Measurements from ENCODE around the gene TIMM8A. TPM values are rescaled to one million over a fixed set of nuclear protein-coding genes. Genes with fewer than 3 reads are reported as not detected.

The TIMM8A gene
- polyA plus RNA-seq, 1 experiment = 8.1 TPM

- H3K27me3 ChIP-seq (ENCODE audit: control insufficient read depth, insufficient read depth, low read length) = peaks cover 5% of the 10 kb centered on the region
- ChIA-PET CTCF (no interaction called here), POLR2A (no interaction called here)
- no peak overlapping the region for H3K27ac ChIP-seq (ENCODE audit: low read depth, low read length)
- DNase-seq (ENCODE audit: low read depth, low spot score) = no peak
- no peak overlapping the region for H3K4me3 ChIP-seq (ENCODE audit: low read depth, low read length)
- no peaks in the 10 kb centered on the region for H3K9me3 ChIP-seq (ENCODE audit: control insufficient read depth, insufficient read depth, low read length)
- no peak for TF ChIP-seq CTCF (IDR thresholded peaks at IDR 0.05; ENCODE audit: low read depth, low read length)
Observed at GRCh38 chrX:101386542-101386885, 38.0 kb upstream of the TIMM8A start.

DNA sequence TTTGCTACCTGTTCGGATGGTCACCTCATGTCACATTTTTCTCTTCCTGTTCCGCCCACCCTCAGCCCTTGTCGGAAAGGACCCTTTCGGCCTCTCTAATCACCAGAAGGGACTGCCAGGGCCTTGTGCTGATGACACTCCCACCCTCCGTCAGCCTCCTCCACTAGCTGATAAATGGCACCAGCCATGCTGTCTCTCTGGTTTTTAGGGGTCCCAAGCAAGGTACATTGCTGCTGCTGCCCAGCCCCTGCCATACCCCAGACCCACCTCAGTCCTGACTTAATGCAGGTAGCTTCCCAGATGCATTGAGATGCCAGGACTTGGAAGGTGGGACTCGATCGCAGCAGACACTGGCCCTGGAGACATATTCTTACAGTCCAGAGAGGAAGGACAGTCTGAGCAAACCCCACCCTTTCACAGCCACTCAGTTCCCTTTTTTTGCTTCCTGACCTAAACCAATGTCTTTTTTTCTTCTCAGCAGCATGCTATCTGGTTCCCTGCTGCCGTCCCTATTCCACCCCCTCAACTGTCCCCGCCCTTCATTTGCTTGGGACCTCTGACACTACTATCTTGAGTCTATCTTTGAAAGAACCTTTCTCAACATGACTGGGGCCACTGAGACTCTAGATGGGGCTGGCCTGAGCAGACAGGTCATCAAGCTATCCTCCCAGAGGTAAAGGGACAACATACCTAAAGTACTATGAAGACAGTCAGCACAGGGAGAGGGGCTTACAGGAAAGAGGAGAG lies 37.4 kb upstream of the TIMM8A start, which contains the start of gene BTK:
Gene BTK, minus strand, starts transcription at position 397 of the 747 bp plus-strand sequence. CDS start 10,907 bp downstream, outside the sequence.
- no peak for DNase-seq (ENCODE audit: low read depth, low spot score)
- no peak within 1 kb of the TSS for H3K27ac ChIP-seq (ENCODE audit: low read depth, low read length)
- CTCF ChIA-PET = no interaction called here
- POLR2A ChIA-PET = no interaction called here
- no peaks in the 10 kb centered on the region for H3K9me3 ChIP-seq (ENCODE audit: control insufficient read depth, insufficient read depth, low read length)
- no peak for TF ChIP-seq CTCF (IDR thresholded peaks at IDR 0.05; ENCODE audit: low read depth, low read length)
- H3K27me3 ChIP-seq (ENCODE audit: control insufficient read depth, insufficient read depth, low read length) = peaks cover 5% of the 10 kb centered on the region
- H3K4me3 ChIP-seq (ENCODE audit: low read depth, low read length) = no peak within 1 kb of the TSS

DNA sequence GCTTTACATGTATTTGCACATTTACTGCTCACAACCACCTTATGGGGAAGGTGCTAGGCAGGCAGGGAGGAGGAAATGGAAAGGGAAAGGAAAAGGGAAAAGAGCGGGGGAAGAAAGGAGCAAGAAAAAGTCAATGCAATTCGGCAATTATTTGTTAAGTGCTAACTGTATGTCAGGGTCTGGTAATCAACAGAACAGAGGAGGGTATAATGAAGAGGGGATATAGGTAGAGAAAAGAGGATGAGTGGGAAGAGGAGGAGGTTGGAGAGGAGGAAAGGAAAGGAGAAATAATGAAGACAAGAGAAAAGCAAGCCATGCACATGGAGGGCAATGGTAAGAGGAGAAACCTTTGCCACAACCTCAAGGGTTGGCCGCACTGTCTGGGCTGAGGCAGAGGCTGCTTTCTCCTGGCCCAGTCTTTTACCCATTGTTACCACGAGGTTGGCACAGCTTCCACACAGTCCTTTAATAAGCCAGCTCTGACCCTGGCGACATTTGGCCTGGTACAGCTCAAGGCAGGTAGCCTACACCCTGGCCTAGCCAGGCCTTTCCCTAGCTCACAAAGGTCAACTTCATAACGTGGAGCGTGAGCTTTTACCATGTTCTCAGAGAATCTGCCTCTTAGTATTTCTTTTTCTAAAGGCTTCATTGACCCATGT lies 36.6 kb upstream of the TIMM8A start:
- Histone ChIP-seq H3K27ac (ENCODE audit: low read depth, low read length) (no peak overlapping the region), H3K4me3 (ENCODE audit: low read depth, low read length) (no peak overlapping the region), H3K27me3 (ENCODE audit: control insufficient read depth, insufficient read depth, low read length) (peaks cover 5% of the 10 kb centered on the region), H3K9me3 (ENCODE audit: control insufficient read depth, insufficient read depth, low read length) (no peaks in the 10 kb centered on the region)
- POLR2A ChIA-PET = no interaction called here
- TF ChIP-seq CTCF (IDR thresholded peaks at IDR 0.05; ENCODE audit: low read depth, low read length) = no peak
- CTCF ChIA-PET = no interaction called here
- DNase-seq (ENCODE audit: low read depth, low spot score) = no peak

DNA sequence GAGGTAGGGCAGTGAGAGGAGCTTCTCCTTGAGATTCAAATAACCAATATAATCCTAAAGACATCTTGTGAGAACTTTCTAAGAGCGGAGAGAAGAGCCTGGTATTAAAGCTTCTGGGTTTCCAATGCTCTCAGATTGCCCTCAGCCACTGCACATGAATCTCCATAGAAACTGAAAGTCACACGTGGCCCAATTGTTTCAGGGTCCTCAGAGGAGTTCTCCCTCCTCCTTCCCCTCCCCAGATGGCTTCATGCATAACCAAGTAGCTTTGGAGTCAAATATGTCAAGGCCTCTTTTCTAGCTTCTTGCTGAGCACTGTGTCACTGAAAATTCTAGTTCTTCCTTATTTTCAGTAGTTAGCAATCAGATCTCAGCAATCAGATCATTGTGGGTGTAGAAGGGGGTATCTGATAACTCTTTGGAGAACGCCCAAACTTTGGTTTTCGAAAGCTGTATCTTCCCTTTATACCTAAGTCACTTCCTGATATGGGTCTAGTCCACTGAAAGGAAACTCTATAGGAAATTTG lies 35.2 kb upstream of the TIMM8A start:
- CTCF ChIA-PET = no interaction called here
- no peak overlapping the region for H3K4me3 ChIP-seq (ENCODE audit: low read depth, low read length)
- DNase-seq (ENCODE audit: low read depth, low spot score) = no peak

More for the DNA sequence above, 35.2 kb upstream of the TIMM8A start:
- POLR2A ChIA-PET = no interaction called here
- no peak overlapping the region for H3K27ac ChIP-seq (ENCODE audit: low read depth, low read length)
- no peak for TF ChIP-seq CTCF (IDR thresholded peaks at IDR 0.05; ENCODE audit: low read depth, low read length)
- H3K9me3 ChIP-seq (ENCODE audit: control insufficient read depth, insufficient read depth, low read length) = no peaks in the 10 kb centered on the region
- H3K27me3 ChIP-seq (ENCODE audit: control insufficient read depth, insufficient read depth, low read length) = peaks cover 5% of the 10 kb centered on the region

Measured in AG04450 (cell line).